Measurements from ENCODE around the gene ERG. TPM values are rescaled to one million over a fixed set of nuclear protein-coding genes. Genes with fewer than 3 reads are reported as not detected.

The ERG gene
- total and polyA plus RNA-seq, 8 donors, result 21.7 to 48.1 (median 36.8) TPM

- Histone ChIP-seq H3K9me3 (no peaks in the 10 kb centered on the region), H3K4me1 (peaks cover 0 to 56% of the 10 kb centered on the region in 2 donors), H3K27me3 (peaks cover 0 to 12% of the 10 kb centered on the region in 2 donors), H3K27ac (peak overlapping the region; percentile 28 to 65), H3K4me3 (peak overlapping the region in 1 of 2 donors; percentile 36), H3K36me3 (no peaks in the 10 kb centered on the region)
- intact Hi-C loops (cut with DNase I), result loop anchor here in 1 of 2 donors (10.0 kb wide), 1 partner anchor 301 kb away; the partner anchor contains the start of gene ETS2
- ATAC-seq (peak; percentile 19), DNase-seq (no peak)
- TF ChIP-seq CTCF (IDR thresholded peaks at IDR 0.05), result no peak
These were observed 5.3 kb upstream of the ERG start for GRCh38 chr21:38503583-38503982.

GRCh38 chr21:38500073-38500472 is 1.8 kb upstream of the ERG start:
- Histone ChIP-seq H3K36me3 (no peaks in the 10 kb centered on the region), H3K4me3 (no peak overlapping the region), H3K9me3 (no peaks in the 10 kb centered on the region), H3K27ac (peak overlapping the region; percentile 40 to 84), H3K4me1 (peaks cover 0 to 51% of the 10 kb centered on the region in 2 donors), H3K27me3 (no peaks in the 10 kb centered on the region)
- no peak for ATAC-seq
- no peak for DNase-seq
- no peak for TF ChIP-seq CTCF (IDR thresholded peaks at IDR 0.05)
- intact Hi-C loops (cut with DNase I), result loop anchor here in 1 of 2 donors (10.0 kb wide), 1 partner anchor 305 kb away; the partner anchor contains the start of gene ETS2

- ATAC-seq, result no peak
- TF ChIP-seq CTCF (IDR thresholded peaks at IDR 0.05), result no peak
- intact Hi-C loops (cut with DNase I), result no loop called here
These were observed 1.0 kb upstream of the ERG start for GRCh38 chr21:38499296-38499695.

GRCh38 chr21:38496224-38496623 is 2.1 kb downstream of the ERG start:
- H3K9me3 ChIP-seq, result no peaks in the 10 kb centered on the region
- DNase-seq (no peak), ATAC-seq (no peak)
- H3K4me1 ChIP-seq, result peaks cover 0 to 65% of the 10 kb centered on the region in 2 donors
- no peak for TF ChIP-seq CTCF (IDR thresholded peaks at IDR 0.05)
- peak overlapping the region; percentile 51 to 84 for H3K27ac ChIP-seq
- no peaks in the 10 kb centered on the region for H3K36me3 ChIP-seq
- intact Hi-C loops (cut with DNase I), result no loop called here
- no peaks in the 10 kb centered on the region for H3K27me3 ChIP-seq
- peak overlapping the region in 1 of 2 donors; percentile 35 for H3K4me3 ChIP-seq

More at GRCh38 chr21:38499296-38499695, 1.0 kb upstream of the ERG start:
- no peak for DNase-seq
- Histone ChIP-seq H3K27me3 (no peaks in the 10 kb centered on the region), H3K4me3 (peak overlapping the region in 1 of 2 donors; percentile 35), H3K36me3 (no peaks in the 10 kb centered on the region), H3K4me1 (peaks cover 0 to 56% of the 10 kb centered on the region in 2 donors), H3K27ac (peak overlapping the region in 1 of 2 donors; percentile 84), H3K9me3 (no peaks in the 10 kb centered on the region)

- Histone ChIP-seq H3K4me3 (peak overlapping the region in 1 of 2 donors; percentile 35), H3K9me3 (no peaks in the 10 kb centered on the region), H3K36me3 (no peaks in the 10 kb centered on the region), H3K27ac (peak overlapping the region; percentile 51 to 84), H3K27me3 (no peaks in the 10 kb centered on the region), H3K4me1 (peaks cover 0 to 71% of the 10 kb centered on the region in 2 donors)
- ATAC-seq (no peak), DNase-seq (no peak)
- TF ChIP-seq CTCF (IDR thresholded peaks at IDR 0.05), result no peak
- intact Hi-C loops (cut with DNase I), result no loop called here
These were observed 2.6 kb downstream of the ERG start for GRCh38 chr21:38495696-38496095.
